ENCODE measurements around the gene RNF214.
"Not testable (repeated sequence)": the region's sequence is repeated elsewhere in the genome, so short reads cannot be mapped to it uniquely, and the experiment has no call there.

RNF214 gene

DNA sequence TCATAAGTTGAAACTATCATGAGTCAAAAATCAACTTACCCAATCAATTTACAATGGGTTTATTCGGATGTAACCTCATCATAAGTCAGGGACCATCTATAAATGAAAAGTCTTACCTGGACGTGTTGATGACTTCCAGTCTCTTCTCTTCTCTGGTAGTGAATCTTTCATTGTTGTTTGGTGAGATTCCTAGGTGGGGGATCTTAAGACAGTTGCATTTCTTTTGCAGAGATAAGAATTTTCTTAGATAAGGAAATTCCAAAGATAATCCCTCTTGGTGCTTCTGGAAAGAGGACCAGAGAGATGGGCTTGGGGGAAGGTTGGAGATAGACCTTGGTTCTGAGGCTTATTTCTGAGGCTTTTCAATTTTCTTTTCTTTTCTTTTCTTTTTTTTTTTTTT lies 37.4 kb downstream of the RNF214 start:
- no peaks in the 10 kb centered on the region for H3K27me3 Mint-ChIP-seq
- H3K4me1 Mint-ChIP-seq, result no peaks in the 10 kb centered on the region
- no peak overlapping the region for H3K4me3 Mint-ChIP-seq

DNA sequence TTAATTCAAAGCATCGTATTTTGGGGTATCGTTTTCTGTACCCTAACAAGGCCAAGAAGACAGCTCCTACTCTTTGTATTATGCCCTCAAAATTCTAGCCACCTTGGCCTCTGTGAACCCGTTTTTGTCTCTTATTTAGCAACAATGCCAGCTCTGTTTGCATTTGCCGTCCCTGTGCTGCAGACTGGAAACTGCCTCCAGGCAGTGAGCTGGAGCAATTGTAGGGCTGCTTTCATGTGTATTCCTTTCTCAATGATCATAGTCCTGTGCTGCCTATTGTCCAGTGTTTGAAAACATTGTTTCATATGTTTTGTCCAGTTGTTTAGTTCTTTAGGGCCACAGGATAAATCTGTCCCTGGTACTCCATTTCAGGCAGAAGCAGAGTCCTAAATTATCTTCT lies 38.7 kb downstream of the RNF214 start:
- Mint-ChIP-seq H3K4me3 (no peak overlapping the region), H3K36me3 (peaks cover 55% of the 10 kb centered on the region), H3K27me3 (no peaks in the 10 kb centered on the region), H3K4me1 (peaks cover 5% of the 10 kb centered on the region), H3K9me3 (no peaks in the 10 kb centered on the region), H3K27ac (no peak overlapping the region)
- no peak for ATAC-seq

More for the DNA sequence above, 37.4 kb downstream of the RNF214 start:
- Mint-ChIP-seq H3K9me3 (no peaks in the 10 kb centered on the region), H3K27ac (no peak overlapping the region), H3K36me3 (peaks cover 49% of the 10 kb centered on the region)
- no peak for ATAC-seq

DNA sequence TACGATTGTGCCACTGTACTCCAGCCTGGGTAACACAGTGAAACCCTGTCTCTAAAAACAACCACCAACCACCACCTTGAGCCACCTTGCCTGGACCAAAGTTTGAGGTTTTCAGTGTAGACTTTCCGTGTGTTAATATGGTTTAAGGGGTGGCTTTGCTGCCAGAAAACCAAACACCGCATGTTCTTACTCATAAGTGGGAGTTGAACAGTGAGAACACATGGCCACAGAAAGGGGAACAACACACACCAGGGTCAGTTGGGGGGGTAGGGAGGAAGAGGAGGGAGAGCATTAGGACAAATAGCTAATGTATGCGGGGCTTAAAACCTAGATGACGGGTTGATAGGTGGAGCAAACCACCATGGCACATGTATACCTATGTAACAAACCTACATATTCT lies 39.7 kb downstream of the RNF214 start:
- peaks cover 48% of the 10 kb centered on the region for H3K36me3 Mint-ChIP-seq
- not testable (repeated sequence) for H3K27me3 Mint-ChIP-seq, ATAC-seq, H3K4me1 Mint-ChIP-seq, H3K9me3 Mint-ChIP-seq, H3K4me3 Mint-ChIP-seq, H3K27ac Mint-ChIP-seq

DNA sequence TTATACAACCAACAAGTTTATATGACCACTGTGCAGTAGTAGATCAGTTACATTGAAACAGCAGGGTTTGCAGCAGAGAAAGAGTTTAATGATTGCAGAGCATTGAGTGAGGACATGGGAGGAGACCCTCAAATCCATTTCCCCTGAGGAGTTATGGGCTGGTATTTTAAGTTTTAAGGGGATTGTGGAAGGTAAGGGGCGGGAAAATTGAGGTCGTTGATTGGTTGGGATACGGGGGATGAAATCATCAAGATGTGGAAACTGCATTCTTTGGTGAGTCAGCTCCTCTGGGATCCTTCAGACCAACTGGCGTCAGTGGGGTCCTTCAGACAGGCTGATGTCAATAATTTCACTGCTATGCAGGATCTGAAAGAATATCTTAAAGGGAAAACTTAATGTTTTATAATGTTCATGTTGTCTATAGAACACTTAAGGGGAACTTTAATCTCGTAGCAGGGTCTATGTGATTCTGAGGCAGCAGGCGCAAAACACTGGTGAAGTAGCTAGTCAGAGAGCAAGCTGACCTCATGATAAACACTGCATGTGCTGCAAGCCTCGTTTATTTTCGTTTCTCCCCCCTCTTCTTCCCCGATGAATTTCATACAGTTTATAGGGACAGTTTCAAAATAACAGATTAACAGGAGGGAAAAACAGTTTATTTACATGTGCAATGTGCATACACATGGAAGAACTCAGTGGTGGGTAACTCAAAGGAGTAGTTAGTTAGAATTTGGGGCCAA lies 41.2 kb downstream of the RNF214 start:
- Mint-ChIP-seq H3K4me3 (no peak overlapping the region), H3K36me3 (peaks cover 38% of the 10 kb centered on the region), H3K27ac (no peak overlapping the region), H3K27me3 (no peaks in the 10 kb centered on the region), H3K4me1 (peaks cover 5% of the 10 kb centered on the region), H3K9me3 (no peaks in the 10 kb centered on the region)
- ATAC-seq, result no peak

DNA sequence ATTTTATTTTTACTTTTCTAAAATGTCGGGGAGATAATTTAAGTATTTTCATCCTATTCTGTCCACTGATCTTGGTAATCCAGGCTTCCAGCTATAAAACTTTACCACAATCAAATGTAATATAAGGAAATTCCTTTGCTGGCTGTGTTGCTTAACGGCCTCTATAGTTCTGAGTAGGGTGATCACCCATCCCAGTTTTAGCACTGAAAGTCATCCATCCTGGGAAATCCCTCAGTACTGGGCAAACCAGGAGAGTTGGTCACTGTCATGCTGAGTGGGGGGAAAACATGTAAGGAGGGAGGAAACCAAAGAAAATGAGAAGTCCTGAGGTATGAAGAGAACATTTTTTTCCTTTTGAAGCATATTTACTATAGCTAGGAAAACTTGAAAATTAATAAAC lies 45.9 kb downstream of the RNF214 start:
- H3K4me3 Mint-ChIP-seq, result no peak overlapping the region
- no peaks in the 10 kb centered on the region for H3K9me3 Mint-ChIP-seq
- peaks cover 5% of the 10 kb centered on the region for H3K4me1 Mint-ChIP-seq
- no peak overlapping the region for H3K27ac Mint-ChIP-seq
- no peaks in the 10 kb centered on the region for H3K27me3 Mint-ChIP-seq
- no peak for ATAC-seq
- H3K36me3 Mint-ChIP-seq, result peaks cover 58% of the 10 kb centered on the region

DNA sequence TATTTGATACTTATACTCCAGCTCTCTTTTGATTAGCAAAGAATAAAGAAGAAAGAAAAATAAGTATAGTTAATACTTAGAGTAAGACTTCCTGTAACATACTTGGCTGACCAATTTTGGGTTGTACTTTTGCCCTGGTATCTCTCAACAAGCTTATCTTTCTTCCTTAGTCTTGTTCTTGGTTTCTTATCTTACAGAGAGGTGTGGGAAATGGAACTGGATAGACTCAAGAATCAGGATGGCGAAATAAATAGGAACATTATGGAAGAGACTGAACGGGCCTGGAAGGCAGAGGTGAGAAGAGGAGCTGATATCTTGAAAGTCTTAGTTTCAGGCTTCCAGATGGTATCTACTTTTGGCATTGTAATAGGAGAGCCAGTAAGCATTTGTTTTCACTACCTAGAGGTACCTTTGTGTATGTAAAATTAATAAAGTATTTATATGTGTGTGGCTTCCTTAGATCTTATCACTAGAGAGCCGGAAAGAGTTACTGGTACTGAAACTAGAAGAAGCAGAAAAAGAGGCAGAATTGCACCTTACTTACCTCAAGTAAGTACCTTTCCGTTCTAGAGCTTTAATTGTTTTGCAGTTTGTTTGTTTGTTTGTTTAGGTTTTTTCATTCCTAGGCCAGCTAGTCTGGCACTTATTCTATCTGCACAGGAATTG lies 47.4 kb downstream of the RNF214 start:
- no peaks in the 10 kb centered on the region for H3K27me3 Mint-ChIP-seq
- no peak for ATAC-seq
- no peak overlapping the region for H3K4me3 Mint-ChIP-seq
- peaks cover 53% of the 10 kb centered on the region for H3K36me3 Mint-ChIP-seq
- peaks cover 5% of the 10 kb centered on the region for H3K4me1 Mint-ChIP-seq
- H3K9me3 Mint-ChIP-seq, result no peaks in the 10 kb centered on the region
- H3K27ac Mint-ChIP-seq, result no peak overlapping the region

DNA sequence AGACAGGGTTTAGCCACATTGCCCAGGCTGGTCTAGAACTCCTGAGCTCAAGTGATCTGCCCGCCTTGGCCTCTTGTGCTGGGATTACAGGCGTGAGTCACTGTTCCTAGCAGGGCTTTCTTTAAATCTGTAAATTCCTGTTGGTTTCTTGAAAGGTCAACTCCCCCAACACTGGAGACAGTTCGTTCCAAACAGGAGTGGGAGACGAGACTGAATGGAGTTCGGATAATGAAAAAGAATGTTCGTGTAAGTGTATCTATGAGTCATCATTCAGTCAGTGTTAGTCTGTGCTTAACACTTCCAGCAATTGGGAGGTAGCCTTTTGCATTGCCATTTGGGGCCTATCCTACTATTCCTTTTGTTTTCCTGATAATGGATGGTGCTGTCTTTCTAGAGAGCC lies 48.7 kb downstream of the RNF214 start:
- no peak for ATAC-seq
- Mint-ChIP-seq H3K36me3 (peaks cover 55% of the 10 kb centered on the region), H3K27ac (no peak overlapping the region), H3K27me3 (no peaks in the 10 kb centered on the region), H3K4me3 (no peak overlapping the region), H3K9me3 (no peaks in the 10 kb centered on the region), H3K4me1 (no peaks in the 10 kb centered on the region)

DNA sequence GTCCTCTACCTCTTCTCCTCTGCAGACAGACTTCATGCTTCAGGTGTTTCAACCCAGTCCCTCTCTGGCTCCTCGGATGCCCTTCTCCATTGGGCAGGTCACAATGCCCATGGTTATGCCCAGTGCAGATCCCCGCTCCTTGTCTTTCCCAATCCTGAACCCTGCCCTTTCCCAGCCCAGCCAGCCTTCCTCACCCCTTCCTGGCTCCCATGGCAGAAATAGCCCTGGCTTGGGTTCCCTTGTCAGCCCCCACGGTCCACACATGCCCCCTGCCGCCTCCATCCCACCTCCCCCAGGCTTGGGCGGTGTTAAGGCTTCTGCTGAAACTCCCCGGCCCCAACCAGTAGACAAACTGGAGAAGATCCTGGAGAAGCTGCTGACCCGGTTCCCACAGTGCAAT lies 49.4 kb downstream of the RNF214 start:
- H3K27ac Mint-ChIP-seq, result no peak overlapping the region
- H3K4me3 Mint-ChIP-seq, result no peak overlapping the region
- H3K9me3 Mint-ChIP-seq, result no peaks in the 10 kb centered on the region
- H3K36me3 Mint-ChIP-seq, result peaks cover 62% of the 10 kb centered on the region
- no peaks in the 10 kb centered on the region for H3K27me3 Mint-ChIP-seq
- no peak for ATAC-seq
- no peaks in the 10 kb centered on the region for H3K4me1 Mint-ChIP-seq

DNA sequence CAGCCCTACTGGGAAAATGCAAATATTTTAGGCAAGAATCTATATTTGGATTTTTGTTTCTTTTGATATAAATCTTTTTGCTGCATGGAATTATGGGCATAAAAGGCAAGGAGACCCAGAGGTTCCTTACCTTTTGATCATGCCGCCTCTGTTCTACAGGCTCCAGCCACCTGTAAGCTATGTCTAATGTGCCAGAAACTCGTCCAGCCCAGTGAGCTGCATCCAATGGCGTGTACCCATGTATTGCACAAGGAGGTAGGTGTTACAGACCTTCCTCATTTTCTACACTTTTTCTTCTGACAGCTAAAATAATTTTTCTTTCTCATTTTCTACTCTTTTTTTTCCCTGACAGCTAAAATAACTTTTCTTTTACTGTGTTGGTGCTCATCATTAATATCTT lies 50.5 kb downstream of the RNF214 start:
- Mint-ChIP-seq H3K27ac (no peak overlapping the region), H3K4me3 (no peak overlapping the region), H3K36me3 (peaks cover 66% of the 10 kb centered on the region), H3K4me1 (no peaks in the 10 kb centered on the region), H3K27me3 (no peaks in the 10 kb centered on the region), H3K9me3 (no peaks in the 10 kb centered on the region)
- ATAC-seq, result no peak

DNA sequence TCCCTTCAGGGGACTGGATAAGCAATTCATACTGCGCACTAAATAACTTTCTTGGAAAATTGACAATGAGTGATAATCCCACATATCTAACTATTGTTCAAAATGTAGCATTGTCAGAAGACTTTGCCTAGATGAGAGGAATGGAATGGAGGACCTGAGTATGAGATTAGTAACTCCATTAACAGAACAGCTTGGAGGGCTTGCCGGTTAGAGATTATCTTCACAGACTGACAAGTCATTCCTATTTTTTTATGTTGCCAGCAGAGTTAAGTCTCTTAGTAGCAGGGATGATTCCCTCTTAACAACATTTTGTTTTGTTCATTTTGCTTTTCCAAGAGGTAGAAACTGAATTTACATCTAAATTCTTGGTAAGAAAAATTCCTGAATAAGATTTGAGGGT lies 51.6 kb downstream of the RNF214 start:
- no peak for ATAC-seq
- H3K27ac Mint-ChIP-seq, result no peak overlapping the region
- H3K27me3 Mint-ChIP-seq, result no peaks in the 10 kb centered on the region
- no peak overlapping the region for H3K4me3 Mint-ChIP-seq
- H3K9me3 Mint-ChIP-seq, result no peaks in the 10 kb centered on the region
- H3K36me3 Mint-ChIP-seq, result peaks cover 74% of the 10 kb centered on the region
- H3K4me1 Mint-ChIP-seq, result no peaks in the 10 kb centered on the region

DNA sequence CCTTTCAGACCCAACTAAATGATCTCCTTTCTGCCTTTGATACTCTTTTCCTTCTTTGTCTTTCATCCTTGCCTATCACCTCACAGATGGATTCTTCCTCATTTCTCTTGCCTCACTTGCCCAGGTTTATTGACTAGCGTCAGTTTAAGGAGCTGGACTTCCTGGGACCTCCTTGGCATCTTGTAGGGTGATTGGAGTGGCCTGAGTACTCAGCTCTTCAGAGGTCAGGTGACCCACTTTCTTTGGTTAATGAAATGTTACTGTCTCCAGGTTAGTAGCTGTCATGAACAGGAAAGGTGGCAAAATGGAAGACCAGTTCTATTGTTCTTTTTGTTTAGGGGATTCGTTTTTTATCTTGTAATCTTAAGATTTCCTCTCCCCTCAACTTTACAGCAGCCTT lies 54.1 kb downstream of the RNF214 start:
- Mint-ChIP-seq H3K9me3 (no peaks in the 10 kb centered on the region), H3K36me3 (peaks cover 68% of the 10 kb centered on the region), H3K27me3 (no peaks in the 10 kb centered on the region), H3K4me1 (no peaks in the 10 kb centered on the region), H3K4me3 (no peak overlapping the region), H3K27ac (no peak overlapping the region)
- ATAC-seq, result no peak

DNA sequence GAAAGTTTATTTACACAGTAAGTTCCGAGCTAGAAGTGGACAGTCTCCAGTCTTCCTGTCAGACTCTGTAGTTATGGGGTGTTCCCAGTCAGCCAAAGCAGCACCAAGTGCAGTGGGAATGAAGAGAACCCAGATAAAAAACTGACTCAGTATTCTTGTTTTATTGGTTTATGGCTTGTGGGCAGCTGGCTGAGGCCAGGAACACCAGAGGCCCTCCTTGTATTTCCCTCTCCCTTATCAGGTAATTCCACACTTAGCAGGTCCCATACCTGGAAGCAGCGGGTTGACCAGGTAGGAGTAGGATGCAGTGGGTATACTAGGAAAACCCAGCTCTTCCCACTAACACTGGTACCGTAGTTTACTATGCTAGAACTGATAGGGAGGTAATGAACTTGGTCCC lies 55.2 kb downstream of the RNF214 start:
- Mint-ChIP-seq H3K4me3 (no peak overlapping the region), H3K27me3 (no peaks in the 10 kb centered on the region), H3K27ac (no peak overlapping the region), H3K36me3 (peaks cover 58% of the 10 kb centered on the region), H3K4me1 (no peaks in the 10 kb centered on the region), H3K9me3 (no peaks in the 10 kb centered on the region)
- ATAC-seq, result no peak

DNA sequence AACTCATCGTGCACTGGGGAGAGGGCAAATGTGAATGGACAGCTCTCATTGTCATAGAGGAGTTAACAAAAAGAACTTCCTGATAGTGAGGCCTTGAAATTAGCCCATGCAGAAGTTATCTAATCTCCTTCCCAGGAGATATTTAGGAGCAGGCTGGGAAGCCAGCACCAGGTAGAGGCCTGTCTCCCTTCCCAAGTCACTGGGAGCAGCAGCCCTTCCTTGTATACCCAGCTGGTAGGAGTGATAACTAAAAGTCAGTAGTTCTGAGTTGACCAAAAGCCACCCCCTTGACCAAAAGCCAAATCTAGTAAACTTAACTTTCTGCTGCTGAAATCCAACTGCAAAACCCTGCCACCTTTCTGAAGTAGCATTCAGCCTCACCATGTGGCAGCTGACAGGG lies 57.3 kb downstream of the RNF214 start:
- no peaks in the 10 kb centered on the region for H3K27me3 Mint-ChIP-seq
- no peaks in the 10 kb centered on the region for H3K9me3 Mint-ChIP-seq
- no peak for ATAC-seq
- peaks cover 52% of the 10 kb centered on the region for H3K36me3 Mint-ChIP-seq
- no peak overlapping the region for H3K4me3 Mint-ChIP-seq
- H3K27ac Mint-ChIP-seq, result no peak overlapping the region
- no peaks in the 10 kb centered on the region for H3K4me1 Mint-ChIP-seq

DNA sequence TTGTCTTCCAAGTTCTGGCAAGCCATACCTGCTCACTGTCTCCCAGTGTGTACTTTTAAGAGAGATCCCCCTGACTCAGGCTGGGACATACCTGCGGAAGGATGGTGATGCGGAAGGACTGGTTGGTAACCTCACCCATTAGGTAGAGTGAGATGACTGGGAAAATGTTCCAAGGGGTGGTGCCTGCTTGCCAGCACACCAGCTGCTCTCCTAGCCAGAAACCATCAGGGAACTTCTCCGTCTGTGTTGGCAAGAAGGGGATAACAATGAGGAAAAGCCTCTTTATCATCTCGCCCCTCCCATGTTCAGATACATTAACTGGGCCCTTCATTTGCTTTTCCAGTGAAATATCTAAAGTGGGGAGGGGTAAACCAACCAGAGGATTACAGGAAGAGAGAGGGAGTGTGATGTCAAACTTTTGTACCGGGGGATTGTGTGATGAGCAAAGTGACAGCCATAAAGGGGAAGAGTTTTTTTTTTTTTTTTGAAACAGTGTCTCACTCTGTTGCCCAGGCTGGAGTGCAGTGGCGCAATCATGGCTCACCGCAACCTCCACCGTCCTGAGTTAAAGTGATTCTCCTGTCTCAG lies 58.4 kb downstream of the RNF214 start, which contains the start of gene BACE1-AS:
Gene BACE1-AS, plus strand, starts transcription at position 538 of the 588 bp plus-strand sequence.
- Mint-ChIP-seq H3K27ac (no peak within 1 kb of the TSS), H3K4me3 (no peak within 1 kb of the TSS), H3K27me3 (no peaks in the 10 kb centered on the region), H3K36me3 (peaks cover 41% of the 10 kb centered on the region), H3K4me1 (no peaks in the 10 kb centered on the region), H3K9me3 (no peaks in the 10 kb centered on the region)
- ATAC-seq, result no peak

DNA sequence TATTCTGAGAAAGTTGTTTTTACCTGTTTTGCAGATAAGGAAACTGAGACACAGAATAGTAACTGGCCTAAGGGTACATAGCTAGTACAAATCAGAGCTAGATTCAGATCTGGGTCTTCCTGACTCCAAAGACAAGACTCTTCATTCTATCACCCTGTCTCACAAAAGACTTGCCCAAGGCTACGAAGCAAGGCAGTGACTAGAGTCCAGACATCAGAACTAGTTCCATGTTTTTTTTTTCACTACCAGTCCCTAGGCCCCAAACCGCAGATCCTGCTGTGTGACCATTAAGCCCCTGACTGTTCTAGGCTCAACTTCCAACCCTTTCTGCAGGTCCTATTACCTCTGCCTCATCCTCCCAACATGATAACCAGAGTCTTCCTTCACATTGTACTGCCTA lies 60.1 kb downstream of the RNF214 start:
- ATAC-seq, result no peak
- Mint-ChIP-seq H3K27ac (no peak overlapping the region), H3K27me3 (no peaks in the 10 kb centered on the region), H3K4me3 (no peak overlapping the region), H3K4me1 (no peaks in the 10 kb centered on the region), H3K36me3 (peaks cover 27% of the 10 kb centered on the region), H3K9me3 (no peaks in the 10 kb centered on the region)
